22Rv1 (cell line): ENCODE data around the gene ABI3BP.
A peak's percentile ranks its signal among the peaks of the same experiment; 100 is the strongest.

Experiments
- H3K27ac ChIP-seq: fragments of 450-650 bp; 2 replicates; pipeline ENCODE4 v1.5.1; 2017
- CTCF ChIP-seq: fragments of 450-650 bp; IDR thresholded peaks from 2 replicates; pipeline ENCODE4 v1.5.1; 2017; ENCODE audit warnings: mild to moderate bottlenecking
- ZFX ChIP-seq: fragments of 450-650 bp; IDR thresholded peaks from 2 replicates; pipeline ENCODE4 v1.6.1; 2017; ENCODE audit warnings: antibody characterized with exemption, borderline replicate concordance

The ABI3BP gene

GRCh38 chr3:100810671-100811070 is 182.6 kb downstream of the ABI3BP start:
- TF ChIP-seq ZFX: no peak
- TF ChIP-seq CTCF: no peak
- H3K27ac ChIP-seq: no peak overlapping the region

GRCh38 chr3:100804631-100805030 is 188.6 kb downstream of the ABI3BP start:
- H3K27ac ChIP-seq: no peak overlapping the region
- no peak for TF ChIP-seq CTCF
- no peak for TF ChIP-seq ZFX

- no peak overlapping the region for H3K27ac ChIP-seq
- no peak for TF ChIP-seq CTCF
- TF ChIP-seq ZFX: no peak
Observed at GRCh38 chr3:100803711-100804110, 189.5 kb downstream of the ABI3BP start.

GRCh38 chr3:100802126-100802525 is 191.1 kb downstream of the ABI3BP start:
- TF ChIP-seq CTCF (no peak), ZFX (no peak)
- no peak overlapping the region for H3K27ac ChIP-seq

DNA sequence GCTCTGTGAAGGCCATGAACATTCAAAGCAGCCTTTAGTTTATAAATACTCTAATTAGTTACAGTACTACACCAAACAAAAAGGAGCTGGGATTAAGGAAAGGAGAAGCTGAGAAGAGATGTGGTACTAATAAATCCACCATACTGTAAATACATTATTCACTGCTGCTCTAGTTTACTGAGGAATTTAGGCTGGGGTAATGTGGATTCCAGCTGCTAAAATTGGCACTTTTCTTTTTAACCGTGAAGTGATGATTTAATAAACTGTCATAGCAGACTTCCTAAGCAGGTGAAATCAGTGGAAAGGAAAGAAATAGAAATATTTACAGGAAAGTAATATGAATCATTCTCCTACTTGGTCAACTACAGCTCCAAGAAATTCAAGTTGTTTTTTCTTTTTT is 195.2 kb downstream of the ABI3BP start:
- H3K27ac ChIP-seq: no peak overlapping the region
- TF ChIP-seq CTCF (no peak), ZFX (no peak)

DNA sequence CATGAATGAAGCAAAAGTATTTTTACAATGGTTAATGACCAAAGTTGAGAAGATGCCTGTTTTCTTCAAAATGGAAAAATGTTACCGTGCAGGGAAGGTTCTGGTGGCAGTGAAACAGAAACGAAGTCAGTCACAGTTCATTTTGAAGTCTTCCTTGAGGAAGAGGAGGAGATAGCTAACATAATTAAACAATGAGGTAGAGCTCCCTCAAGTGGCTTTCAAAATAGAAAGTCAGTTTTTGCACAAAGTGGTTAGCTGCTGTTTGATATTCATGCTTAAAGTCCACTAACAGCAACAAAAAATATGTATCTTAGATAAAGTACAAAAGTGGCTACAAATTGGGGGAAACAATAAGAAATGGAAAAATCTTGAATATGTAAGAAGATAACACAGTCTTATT is 196.7 kb downstream of the ABI3BP start:
- H3K27ac ChIP-seq: no peak overlapping the region
- TF ChIP-seq ZFX (no peak), CTCF (peak; percentile 55)

GRCh38 chr3:100789579-100789978 is 203.6 kb downstream of the ABI3BP start:
- no peak overlapping the region for H3K27ac ChIP-seq
- TF ChIP-seq ZFX: no peak
- no peak for TF ChIP-seq CTCF
